HCT116 (cell line): ENCODE results near the gene WDPCP. TPM values are rescaled to one million over a fixed set of nuclear protein-coding genes. Genes with fewer than 3 reads are reported as not detected.

Source experiments
- ATAC-seq: fragments of 200-7000 bp; cut with Tn5 transposase; 2 replicates; pipeline ENCODE4 v1.9.1; 2020; ENCODE audit warnings: mild to moderate bottlenecking, moderate library complexity
- BruUV-seq: library from RNA; stranded (reverse); fragments of 400-500 nt; replicated peaks from 2 replicates; lab custom pipeline; 2021; lab: Mats Ljungman, UMichigan
- CTCF ChIA-PET: fragments of 300-600 bp; sonication (Branson Sonifier 250); formaldehyde crosslinking; loops from one replicate; lab custom pipeline; 2021; ENCODE audit warnings: antibody characterized with exemption; lab: Charles Lee
- POLR2A ChIA-PET: fragments of 300-600, 350-600 bp; sonication (Branson Sonifier 250); formaldehyde crosslinking; loops from one replicate; lab custom pipeline; 2021; ENCODE audit warnings: antibody characterized with exemption; lab: Charles Lee
- RAD21 ChIA-PET, 2 experiments: fragments of 300-600 bp; sonication (Branson Sonifier 250); formaldehyde crosslinking; loops; one replicate each; lab custom pipeline; 2023; ENCODE audit warnings: low total read pairs in 2 of 2; ENCODE audit not compliant: uncharacterized antibody in 2 of 2, unreplicated experiment in 2 of 2, low non-redundant PET in 1 of 2; lab: Charles Lee
- DNase-seq: peaks from one replicate; pipeline ENCODE4 v3.0.0-alpha.2; 2010; ENCODE audit warnings: low read depth, low spot score
- H2AFZ ChIP-seq: fragments of 200-600 bp; shearing (Covaris generic), sonication (generic); 2 replicates; pipeline ENCODE4 v1.6.1; 2017; ENCODE audit warnings: low read depth, mixed run types, mixed read lengths, antibody characterized with exemption, low read length; ENCODE audit not compliant: poor library complexity, severe bottlenecking
- H3K27ac ChIP-seq: 2 replicates; pipeline ENCODE4 v1.5.1; 2012; ENCODE audit warnings: low read depth, low read length
- H3K27me3 ChIP-seq: fragments of 200-600 bp; sonication (generic); 2 replicates; pipeline ENCODE4 v1.6.1; 2016; ENCODE audit warnings: mixed run types, low read length, mixed read lengths; ENCODE audit not compliant: insufficient read depth
- H3K36me3 ChIP-seq, 2 experiments: fragments of 200-500 bp in 1 of 2; fragments of 200-600 bp in 1 of 2; sonication (Bioruptor generic) in 1 of 2; sonication (generic) in 1 of 2; 2 replicates each; pipeline versions ENCODE4 v1.5.1 to v1.6.1; 2014 to 2016; ENCODE audit warnings: low read length in 2 of 2, inconsistent platforms in 1 of 2, mixed read lengths in 1 of 2, mixed run types in 1 of 2; ENCODE audit not compliant: insufficient read depth in 2 of 2, control insufficient read depth in 1 of 2
- H3K4me1 ChIP-seq, 2 experiments: fragments of 200-600 bp in 1 of 2; sonication (generic) in 1 of 2; 2 replicates each; pipeline versions ENCODE4 v1.5.1 to v1.6.1; 2012 to 2017; ENCODE audit warnings: low read length in 2 of 2, inconsistent platforms in 1 of 2, mild to moderate bottlenecking in 1 of 2, mixed read lengths in 1 of 2, mixed run types in 1 of 2, moderate library complexity in 1 of 2; ENCODE audit not compliant: insufficient read depth in 2 of 2, control insufficient read depth in 1 of 2
- H3K4me2 ChIP-seq: fragments of 200-600 bp; sonication (generic); 2 replicates; pipeline ENCODE4 v1.6.1; 2017; ENCODE audit warnings: mixed run types, low read length, mixed read lengths
- H3K4me3 ChIP-seq, 2 experiments: fragments of 200-600 bp in 1 of 2; sonication (generic) in 1 of 2; replicated peaks in 1 of 2; 2 replicates each; pipeline ENCODE4 v1.5.1; 2011 to 2016; ENCODE audit warnings: low read length in 2 of 2, control low read depth in 1 of 2, low read depth in 1 of 2, mild to moderate bottlenecking in 1 of 2, mixed read lengths in 1 of 2, mixed run types in 1 of 2
- H3K79me2 ChIP-seq: fragments of 200-600 bp; sonication (generic); 2 replicates; pipeline ENCODE4 v1.6.1; 2017; ENCODE audit warnings: mild to moderate bottlenecking, mixed run types, low read length, moderate library complexity, mixed read lengths; ENCODE audit not compliant: insufficient read depth
- H3K9ac ChIP-seq: fragments of 200-600 bp; sonication (generic); 2 replicates; pipeline ENCODE4 v1.6.1; 2016; ENCODE audit warnings: low read length, mixed read lengths
- H3K9me2 ChIP-seq: fragments of 200-600 bp; sonication (generic), shearing (Covaris generic); 2 replicates; pipeline ENCODE4 v1.6.1; 2017; ENCODE audit warnings: mixed run types, mild to moderate bottlenecking, moderate library complexity; ENCODE audit not compliant: insufficient read depth
- H3K9me3 ChIP-seq, 2 experiments: fragments of 200-500 bp in 1 of 2; fragments of 200-600 bp in 1 of 2; sonication (Bioruptor generic) in 1 of 2; sonication (generic) in 1 of 2; 2 replicates each; pipeline ENCODE4 v1.6.1; 2014 to 2017; ENCODE audit warnings: low read length in 2 of 2, mixed read lengths in 2 of 2, inconsistent platforms in 1 of 2, low read depth in 1 of 2, mild to moderate bottlenecking in 1 of 2, mixed run types in 1 of 2, moderate library complexity in 1 of 2; ENCODE audit not compliant: control insufficient read depth in 1 of 2, insufficient read depth in 1 of 2
- H4K20me1 ChIP-seq: fragments of 200-600 bp; sonication (generic), shearing (Covaris generic); 2 replicates; pipeline ENCODE4 v1.6.1; 2017; ENCODE audit warnings: mixed run types, mild to moderate bottlenecking, moderate library complexity; ENCODE audit not compliant: insufficient read depth
- ELF1 ChIP-seq: IDR thresholded peaks from 2 replicates; pipeline ENCODE4 v1.6.1; 2012; ENCODE audit warnings: low read depth, borderline replicate concordance
- EZH2 ChIP-seq: fragments of 200-600 bp; sonication (generic); IDR thresholded peaks from 2 replicates; pipeline ENCODE4 v1.6.1; 2017; ENCODE audit warnings: antibody characterized with exemption, mixed run types
- EZH2phosphoT487 ChIP-seq: fragments of 200-600 bp; IDR thresholded peaks from 2 replicates; pipeline ENCODE4 v1.6.1; 2018; ENCODE audit warnings: antibody characterized with exemption, borderline replicate concordance
- POLR2A ChIP-seq: IDR thresholded peaks from 2 replicates; pipeline ENCODE4 v1.7.0; 2011; ENCODE audit warnings: borderline replicate concordance; ENCODE audit not compliant: insufficient read depth, insufficient read length; ENCODE audit errors: extremely low read depth
- SP1 ChIP-seq: IDR thresholded peaks from 2 replicates; pipeline ENCODE4 v1.6.1; 2012; ENCODE audit warnings: low read depth
- intact Hi-C: fragments of 100-400 bp; cut with micrococcal nuclease; formaldehyde crosslinking; loops from 2 replicates; pipeline ENCODE4 v1.10.0; 2022
- total RNA-seq: library from RNA; stranded (reverse); gene quantifications from one replicate; pipeline ENCODE4 v1.2.1, GENCODE V29; 2021; ENCODE audit not compliant: unreplicated experiment
- TF ChIP-seq, protein P1 (sequence below): IDR thresholded peaks from 2 replicates; pipeline ENCODE4 v1.6.1; 2012; ENCODE audit warnings: low read depth
- TF ChIP-seq, protein P2 (sequence below): IDR thresholded peaks from 2 replicates; pipeline ENCODE4 v1.6.1; 2012

The WDPCP gene
- total RNA-seq, 1 experiment from 2014 or later: 4.1 TPM

DNA sequence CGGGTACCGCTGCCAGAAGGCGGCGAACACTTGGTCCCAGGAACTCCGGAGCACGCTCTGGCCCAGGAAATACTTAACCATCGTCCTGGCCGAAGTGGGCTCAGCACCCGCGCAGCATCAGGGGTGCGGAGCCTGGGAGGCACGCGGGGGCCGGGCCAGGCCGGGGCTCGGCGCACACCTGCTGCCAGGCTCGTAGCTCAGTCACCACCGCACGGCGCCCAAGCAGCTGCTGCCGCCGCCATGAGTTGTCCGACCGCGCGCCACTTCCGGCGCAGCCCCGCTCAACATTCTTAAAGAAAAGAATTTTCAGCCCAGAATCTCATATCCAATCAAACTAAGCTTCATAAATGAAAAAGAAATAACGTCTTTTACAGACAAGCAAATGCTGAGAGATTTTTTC is 34.5 kb upstream of the WDPCP start:
- no TSS peak for BruUV-seq
- ATAC-seq: no peak
- Histone ChIP-seq H3K4me1 (no peaks in the 10 kb centered on the region), H3K4me2 (no peak overlapping the region)
- TF ChIP-seq, protein P1, sequence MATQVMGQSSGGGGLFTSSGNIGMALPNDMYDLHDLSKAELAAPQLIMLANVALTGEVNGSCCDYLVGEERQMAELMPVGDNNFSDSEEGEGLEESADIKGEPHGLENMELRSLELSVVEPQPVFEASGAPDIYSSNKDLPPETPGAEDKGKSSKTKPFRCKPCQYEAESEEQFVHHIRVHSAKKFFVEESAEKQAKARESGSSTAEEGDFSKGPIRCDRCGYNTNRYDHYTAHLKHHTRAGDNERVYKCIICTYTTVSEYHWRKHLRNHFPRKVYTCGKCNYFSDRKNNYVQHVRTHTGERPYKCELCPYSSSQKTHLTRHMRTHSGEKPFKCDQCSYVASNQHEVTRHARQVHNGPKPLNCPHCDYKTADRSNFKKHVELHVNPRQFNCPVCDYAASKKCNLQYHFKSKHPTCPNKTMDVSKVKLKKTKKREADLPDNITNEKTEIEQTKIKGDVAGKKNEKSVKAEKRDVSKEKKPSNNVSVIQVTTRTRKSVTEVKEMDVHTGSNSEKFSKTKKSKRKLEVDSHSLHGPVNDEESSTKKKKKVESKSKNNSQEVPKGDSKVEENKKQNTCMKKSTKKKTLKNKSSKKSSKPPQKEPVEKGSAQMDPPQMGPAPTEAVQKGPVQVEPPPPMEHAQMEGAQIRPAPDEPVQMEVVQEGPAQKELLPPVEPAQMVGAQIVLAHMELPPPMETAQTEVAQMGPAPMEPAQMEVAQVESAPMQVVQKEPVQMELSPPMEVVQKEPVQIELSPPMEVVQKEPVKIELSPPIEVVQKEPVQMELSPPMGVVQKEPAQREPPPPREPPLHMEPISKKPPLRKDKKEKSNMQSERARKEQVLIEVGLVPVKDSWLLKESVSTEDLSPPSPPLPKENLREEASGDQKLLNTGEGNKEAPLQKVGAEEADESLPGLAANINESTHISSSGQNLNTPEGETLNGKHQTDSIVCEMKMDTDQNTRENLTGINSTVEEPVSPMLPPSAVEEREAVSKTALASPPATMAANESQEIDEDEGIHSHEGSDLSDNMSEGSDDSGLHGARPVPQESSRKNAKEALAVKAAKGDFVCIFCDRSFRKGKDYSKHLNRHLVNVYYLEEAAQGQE: no peak
- TF ChIP-seq EZH2 (no peak), EZH2phosphoT487 (no peak), ELF1 (no peak), POLR2A (no peak), SP1 (no peak)
- TF ChIP-seq, protein P2, sequence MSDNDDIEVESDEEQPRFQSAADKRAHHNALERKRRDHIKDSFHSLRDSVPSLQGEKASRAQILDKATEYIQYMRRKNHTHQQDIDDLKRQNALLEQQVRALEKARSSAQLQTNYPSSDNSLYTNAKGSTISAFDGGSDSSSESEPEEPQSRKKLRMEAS: no peak
- TF ChIP-seq, all 23 proteins: peak for 0
- RAD21 ChIA-PET: no interaction called here
- Histone ChIP-seq H3K9me3 (no peaks in the 10 kb centered on the region), H3K27me3 (no peaks in the 10 kb centered on the region), H3K27ac (no peak overlapping the region), H3K36me3 (no peaks in the 10 kb centered on the region), H3K4me3 (no peak overlapping the region), H3K9me2 (no peaks in the 10 kb centered on the region), H3K79me2 (no peaks in the 10 kb centered on the region), H4K20me1 (no peaks in the 10 kb centered on the region), H3K9ac (no peak overlapping the region), H2AFZ (no peak overlapping the region)
- CTCF ChIA-PET: no interaction called here
- POLR2A ChIA-PET: no interaction called here
- DNase-seq: no peak
- intact Hi-C loops: no loop called here
